PC-3 (cell line): Measurements from ENCODE around the gene PSMB7. TPM values are rescaled to one million over a fixed set of nuclear protein-coding genes. Genes with fewer than 3 reads are reported as not detected.

Experiments
- ATAC-seq: fragments of 200-7000 bp; cut with Tn5 transposase; 2 replicates; pipeline ENCODE4 v1.9.1; 2020; ENCODE audit warnings: mild to moderate bottlenecking, moderate library complexity
- BruUV-seq: library from RNA; stranded (reverse); fragments of 400-500 nt; replicated peaks from 2 replicates; lab custom pipeline; 2021; lab: Mats Ljungman, UMichigan
- CTCF ChIA-PET: fragments of 300-600 bp; sonication (Branson Sonifier 250); formaldehyde crosslinking; loops from one replicate; lab custom pipeline; 2022; ENCODE audit warnings: antibody characterized with exemption; lab: Charles Lee
- POLR2A ChIA-PET: fragments of 300-600 bp; sonication (Branson Sonifier 250); formaldehyde crosslinking; loops from one replicate; lab custom pipeline; 2022; ENCODE audit warnings: antibody characterized with exemption; ENCODE audit not compliant: unreplicated experiment; lab: Charles Lee
- DNase-seq: peaks from one replicate; pipeline ENCODE4 v3.0.0-alpha.2; 2015
- H2AFZ ChIP-seq: fragments of 300-600 bp; sonication (generic); 2 replicates; pipeline ENCODE4 v1.6.0; 2016; ENCODE audit warnings: antibody characterized with exemption, low read length
- H3F3A ChIP-seq: fragments of 300-600 bp; sonication (generic); one replicate; pipeline ENCODE4 v1.6.0; 2017; ENCODE audit warnings: antibody characterized with exemption, low read length, control low read depth, mild to moderate bottlenecking; ENCODE audit not compliant: unreplicated experiment
- H3K27ac ChIP-seq: fragments of 300-600 bp; sonication (generic); 2 replicates; pipeline ENCODE4 v1.5.1; 2016; ENCODE audit warnings: mild to moderate bottlenecking, low read length
- H3K27me3 ChIP-seq: fragments of 300-600 bp; sonication (generic); 2 replicates; pipeline ENCODE4 v1.6.1; 2016; ENCODE audit warnings: low read length, mixed read lengths
- H3K36me3 ChIP-seq: fragments of 300-600 bp; sonication (generic); 2 replicates; pipeline ENCODE4 v1.6.1; 2016; ENCODE audit warnings: low read depth, mixed run types, low read length, mixed read lengths
- H3K4me1 ChIP-seq: fragments of 300-600 bp; sonication (generic); 2 replicates; pipeline ENCODE4 v1.5.1; 2016; ENCODE audit warnings: low read length; ENCODE audit not compliant: insufficient read depth
- H3K4me2 ChIP-seq: fragments of 300-600 bp; sonication (generic); 2 replicates; pipeline ENCODE4 v1.6.0; 2016; ENCODE audit warnings: low read length
- H3K4me3 ChIP-seq: fragments of 300-600 bp; sonication (generic); 2 replicates; pipeline ENCODE4 v1.5.1; 2016; ENCODE audit warnings: mild to moderate bottlenecking, low read length, mixed read lengths
- H3K79me2 ChIP-seq: fragments of 300-600 bp; sonication (generic); 2 replicates; pipeline ENCODE4 v1.6.1; 2017; ENCODE audit warnings: low read length, mixed read lengths
- H3K9ac ChIP-seq: fragments of 300-600 bp; sonication (generic); 2 replicates; pipeline ENCODE4 v1.6.0; 2016; ENCODE audit warnings: mild to moderate bottlenecking, low read length
- H3K9me2 ChIP-seq: fragments of 300-600 bp; sonication (generic); replicated peaks from 2 replicates; pipeline ENCODE4 v1.6.1; 2016; ENCODE audit warnings: mixed run types, low read length, mixed read lengths
- H3K9me3 ChIP-seq: fragments of 300-600 bp; sonication (generic); 2 replicates; pipeline ENCODE4 v1.6.1; 2016; ENCODE audit warnings: low read length, mixed read lengths
- H4K20me1 ChIP-seq: fragments of 300-600 bp; sonication (generic); 2 replicates; pipeline ENCODE4 v1.6.1; 2016; ENCODE audit warnings: low read length, mixed read lengths
- EZH2 ChIP-seq: fragments of 300-600 bp; sonication (generic); IDR thresholded peaks from one replicate; pipeline ENCODE4 v1.6.1; 2017; ENCODE audit warnings: antibody characterized with exemption, mild to moderate bottlenecking, low read length; ENCODE audit not compliant: unreplicated experiment
- EZH2phosphoT487 ChIP-seq: fragments of 300-600 bp; sonication (generic); IDR thresholded peaks from 2 replicates; pipeline ENCODE4 v1.6.1; 2018; ENCODE audit warnings: mild to moderate bottlenecking, antibody characterized with exemption, low read length, borderline replicate concordance
- intact Hi-C: fragments of 100-400 bp; cut with micrococcal nuclease; formaldehyde crosslinking; loops from 2 replicates; pipeline ENCODE4 v1.9.0; 2023
- total RNA-seq: library from RNA; depleted of rRNA; stranded (reverse); fragments of >200 nt; gene quantifications from 2 replicates; pipeline ENCODE4 v1.2.3, GENCODE V29; 2014
- TF ChIP-seq, protein P1 (sequence below): fragments of 300-600 bp; sonication (generic); conservative IDR thresholded peaks from 2 replicates; pipeline ENCODE4 v1.5.1; 2017; ENCODE audit warnings: antibody characterized with exemption, low read depth, mild to moderate bottlenecking, low read length

The PSMB7 gene
- total RNA-seq, 1 experiment from 2014 or later: 372 TPM

DNA sequence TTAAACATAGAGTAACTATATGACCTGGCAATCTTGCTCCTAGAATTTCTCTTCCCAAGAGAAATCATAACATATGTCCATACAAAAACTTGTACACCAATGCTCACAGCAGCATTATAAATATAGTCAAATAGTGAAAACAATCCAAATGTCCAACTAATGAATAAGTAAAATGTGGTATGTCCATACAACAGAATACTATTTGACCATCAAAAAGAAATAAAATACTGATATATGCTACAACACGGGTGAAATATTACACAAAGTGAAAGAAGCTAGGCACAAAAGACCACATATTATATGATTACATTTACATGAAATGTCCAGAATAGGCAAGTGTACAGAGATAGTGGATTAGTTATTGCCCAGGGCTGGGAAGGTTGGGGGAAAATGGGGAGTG, 41.4 kb downstream of the PSMB7 start:
- no peak overlapping the region for H3K9ac ChIP-seq
- ATAC-seq (no peak), DNase-seq (no peak)
- H3K4me2 ChIP-seq: no peak overlapping the region
- ChIA-PET POLR2A (no interaction called here), CTCF (no interaction called here)
- intact Hi-C loops: no loop called here
- H3K79me2 ChIP-seq: peaks cover 100% of the 10 kb centered on the region
- H3K9me2 ChIP-seq: no peaks in the 10 kb centered on the region
- H2AFZ ChIP-seq: no peak overlapping the region
- H3K27me3 ChIP-seq: no peaks in the 10 kb centered on the region
- no TSS peak for BruUV-seq
- TF ChIP-seq, protein P1, sequence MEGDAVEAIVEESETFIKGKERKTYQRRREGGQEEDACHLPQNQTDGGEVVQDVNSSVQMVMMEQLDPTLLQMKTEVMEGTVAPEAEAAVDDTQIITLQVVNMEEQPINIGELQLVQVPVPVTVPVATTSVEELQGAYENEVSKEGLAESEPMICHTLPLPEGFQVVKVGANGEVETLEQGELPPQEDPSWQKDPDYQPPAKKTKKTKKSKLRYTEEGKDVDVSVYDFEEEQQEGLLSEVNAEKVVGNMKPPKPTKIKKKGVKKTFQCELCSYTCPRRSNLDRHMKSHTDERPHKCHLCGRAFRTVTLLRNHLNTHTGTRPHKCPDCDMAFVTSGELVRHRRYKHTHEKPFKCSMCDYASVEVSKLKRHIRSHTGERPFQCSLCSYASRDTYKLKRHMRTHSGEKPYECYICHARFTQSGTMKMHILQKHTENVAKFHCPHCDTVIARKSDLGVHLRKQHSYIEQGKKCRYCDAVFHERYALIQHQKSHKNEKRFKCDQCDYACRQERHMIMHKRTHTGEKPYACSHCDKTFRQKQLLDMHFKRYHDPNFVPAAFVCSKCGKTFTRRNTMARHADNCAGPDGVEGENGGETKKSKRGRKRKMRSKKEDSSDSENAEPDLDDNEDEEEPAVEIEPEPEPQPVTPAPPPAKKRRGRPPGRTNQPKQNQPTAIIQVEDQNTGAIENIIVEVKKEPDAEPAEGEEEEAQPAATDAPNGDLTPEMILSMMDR: no peak
- TF ChIP-seq EZH2 (no peak), EZH2phosphoT487 (no peak)
- H3K9me3 ChIP-seq: no peaks in the 10 kb centered on the region
- peaks cover 37% of the 10 kb centered on the region; the same call in 1 of the 2 replicates for H4K20me1 ChIP-seq
- H3K27ac ChIP-seq: no peak overlapping the region
- peaks cover 10% of the 10 kb centered on the region for H3K36me3 ChIP-seq
- H3K4me3 ChIP-seq: no peak overlapping the region
- no peaks in the 10 kb centered on the region for H3K4me1 ChIP-seq
- H3F3A ChIP-seq: no peaks in the 10 kb centered on the region

DNA sequence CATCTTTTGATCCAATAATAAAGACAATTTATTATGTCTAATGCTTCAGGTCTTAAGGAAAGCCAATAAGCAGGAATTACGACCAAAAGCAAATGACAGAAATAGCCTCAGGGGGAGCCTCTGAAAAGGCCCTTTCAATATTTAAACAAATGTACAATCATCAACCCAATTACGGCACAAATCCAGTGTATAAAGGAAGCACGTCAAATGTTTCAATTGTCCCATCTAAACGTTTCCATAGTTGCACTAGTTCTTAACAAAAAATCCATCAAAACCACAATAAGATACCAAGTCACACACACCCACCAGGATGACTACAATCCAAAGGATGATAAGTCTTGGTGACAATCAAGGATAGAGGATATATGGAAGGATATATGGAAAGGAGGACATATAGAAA, 41.9 kb downstream of the PSMB7 start:
- Histone ChIP-seq H3K27ac (no peak overlapping the region), H3F3A (no peaks in the 10 kb centered on the region), H3K4me2 (no peak overlapping the region), H3K79me2 (peaks cover 100% of the 10 kb centered on the region), H3K9ac (no peak overlapping the region), H3K4me3 (no peak overlapping the region), H3K4me1 (no peaks in the 10 kb centered on the region), H3K9me3 (no peaks in the 10 kb centered on the region), H2AFZ (no peak overlapping the region), H3K36me3 (peaks cover 10% of the 10 kb centered on the region), H3K9me2 (no peaks in the 10 kb centered on the region), H3K27me3 (no peaks in the 10 kb centered on the region), H4K20me1 (peaks cover 37% of the 10 kb centered on the region; the same call in 1 of the 2 replicates)
- ChIA-PET CTCF (no interaction called here), POLR2A (no interaction called here)
- no peak for ATAC-seq
- no TSS peak for BruUV-seq
- no peak for DNase-seq
- intact Hi-C loops: no loop called here
- TF ChIP-seq, protein P1: no peak
- TF ChIP-seq EZH2phosphoT487 (no peak), EZH2 (no peak)

DNA sequence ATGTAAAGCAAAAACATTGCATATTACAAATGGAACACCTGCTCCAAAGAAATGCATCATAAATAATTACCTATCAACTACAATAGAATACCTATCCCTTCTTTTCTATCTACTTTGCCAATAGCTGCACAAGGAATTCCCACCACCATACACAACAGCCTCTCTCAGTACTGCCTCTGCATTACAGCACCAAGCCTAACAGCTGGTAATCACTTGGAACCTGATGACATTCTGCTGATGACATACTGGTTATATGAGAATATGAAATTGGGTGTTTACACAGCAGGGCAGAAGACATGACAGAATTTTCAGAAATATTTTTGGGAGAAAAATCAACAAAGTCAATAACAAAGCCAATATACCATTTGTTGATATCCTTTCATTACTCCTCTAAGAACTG, 43.2 kb downstream of the PSMB7 start:
- H3K36me3 ChIP-seq: peaks cover 10% of the 10 kb centered on the region
- H3K9me3 ChIP-seq: no peaks in the 10 kb centered on the region
- H3K9me2 ChIP-seq: no peaks in the 10 kb centered on the region
- H3K79me2 ChIP-seq: peaks cover 100% of the 10 kb centered on the region
- no peak overlapping the region for H3K27ac ChIP-seq
- no peak overlapping the region for H3K4me2 ChIP-seq
- no peak overlapping the region for H2AFZ ChIP-seq
- ChIA-PET POLR2A (no interaction called here), CTCF (no interaction called here)
- H3K4me3 ChIP-seq: no peak overlapping the region
- ATAC-seq (no peak), DNase-seq (no peak)
- 0 out of 2 replicates have a peak, but pooled peaks cover under 1% of the 10 kb centered on the region for H3K4me1 ChIP-seq
- no peaks in the 10 kb centered on the region for H3K27me3 ChIP-seq
- no peaks in the 10 kb centered on the region for H3F3A ChIP-seq
- no peak overlapping the region for H3K9ac ChIP-seq
- intact Hi-C loops: no loop called here
- no TSS peak for BruUV-seq
- peaks cover 37% of the 10 kb centered on the region; the same call in 1 of the 2 replicates for H4K20me1 ChIP-seq
- TF ChIP-seq EZH2phosphoT487 (no peak), EZH2 (no peak)
- TF ChIP-seq, protein P1: no peak
